AG08395 (cell line): ENCODE measurements around the gene TSEN2.
"Not testable (repeated sequence)": the region's sequence is repeated elsewhere in the genome, so short reads cannot be mapped to it uniquely, and the experiment has no call there.

Source experiments
- DNase-seq: peaks from one replicate; pipeline ENCODE4 v3.0.0; 2012; ENCODE audit warnings: mixed read lengths, low spot score

Gene TSEN2

DNA sequence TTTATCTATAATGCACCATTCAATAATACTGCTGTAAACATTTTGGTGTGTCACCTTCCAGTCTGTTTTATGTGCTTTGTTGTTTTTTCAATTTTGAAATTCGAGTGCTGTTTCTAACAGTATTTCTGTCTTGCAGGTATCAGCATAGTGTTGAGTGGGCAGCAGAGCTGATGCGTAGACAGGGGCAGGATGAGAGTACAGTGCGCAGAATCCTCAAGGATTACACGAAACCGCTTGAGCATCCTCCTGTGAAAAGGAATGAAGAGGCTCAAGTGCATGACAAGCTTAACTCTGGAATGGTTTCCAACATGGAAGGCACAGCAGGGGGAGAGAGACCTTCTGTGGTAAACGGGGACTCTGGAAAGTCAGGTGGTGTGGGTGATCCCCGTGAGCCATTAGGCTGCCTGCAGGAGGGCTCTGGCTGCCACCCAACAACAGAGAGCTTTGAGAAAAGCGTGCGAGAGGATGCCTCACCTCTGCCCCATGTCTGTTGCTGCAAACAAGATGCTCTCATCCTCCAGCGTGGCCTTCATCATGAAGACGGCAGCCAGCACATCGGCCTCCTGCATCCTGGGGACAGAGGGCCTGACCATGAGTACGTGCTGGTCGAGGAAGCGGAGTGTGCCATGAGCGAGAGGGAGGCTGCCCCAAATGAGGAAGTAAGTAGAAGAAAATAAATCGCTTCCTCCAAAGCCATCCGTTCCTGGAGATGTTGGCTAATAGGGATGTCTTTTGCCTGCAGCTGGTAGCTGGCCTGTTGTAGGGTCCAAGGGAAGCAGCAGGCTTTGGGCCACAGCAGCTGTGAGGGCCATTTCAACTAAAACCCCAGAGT is 19.1 kb downstream of the TSEN2 start:
- DNase-seq, result no peak

DNA sequence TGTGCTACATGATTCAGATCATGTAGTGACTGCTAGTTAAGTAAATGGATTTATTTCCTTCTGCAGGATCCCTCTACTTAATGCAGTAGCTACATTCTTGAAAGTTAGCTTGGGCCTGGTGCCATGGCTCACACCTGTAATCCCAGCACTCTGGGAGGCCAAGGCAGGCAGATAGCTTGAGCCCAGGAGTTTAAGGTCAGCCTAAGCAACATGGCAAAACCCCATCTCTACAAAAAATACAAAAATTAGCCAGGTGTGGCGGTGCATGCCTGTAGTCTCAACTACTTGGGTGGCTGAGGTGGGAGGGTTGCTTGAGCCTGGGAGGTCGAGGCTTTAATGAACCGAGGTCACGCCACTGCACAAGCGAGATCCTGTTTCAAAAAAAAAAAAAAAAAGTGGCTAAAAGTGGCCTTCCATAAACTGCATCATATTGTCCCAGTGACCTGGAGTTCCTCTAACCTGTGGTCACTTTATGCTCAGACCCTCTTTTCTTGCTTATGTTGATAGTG is 22.0 kb downstream of the TSEN2 start:
- no peak for DNase-seq

DNA sequence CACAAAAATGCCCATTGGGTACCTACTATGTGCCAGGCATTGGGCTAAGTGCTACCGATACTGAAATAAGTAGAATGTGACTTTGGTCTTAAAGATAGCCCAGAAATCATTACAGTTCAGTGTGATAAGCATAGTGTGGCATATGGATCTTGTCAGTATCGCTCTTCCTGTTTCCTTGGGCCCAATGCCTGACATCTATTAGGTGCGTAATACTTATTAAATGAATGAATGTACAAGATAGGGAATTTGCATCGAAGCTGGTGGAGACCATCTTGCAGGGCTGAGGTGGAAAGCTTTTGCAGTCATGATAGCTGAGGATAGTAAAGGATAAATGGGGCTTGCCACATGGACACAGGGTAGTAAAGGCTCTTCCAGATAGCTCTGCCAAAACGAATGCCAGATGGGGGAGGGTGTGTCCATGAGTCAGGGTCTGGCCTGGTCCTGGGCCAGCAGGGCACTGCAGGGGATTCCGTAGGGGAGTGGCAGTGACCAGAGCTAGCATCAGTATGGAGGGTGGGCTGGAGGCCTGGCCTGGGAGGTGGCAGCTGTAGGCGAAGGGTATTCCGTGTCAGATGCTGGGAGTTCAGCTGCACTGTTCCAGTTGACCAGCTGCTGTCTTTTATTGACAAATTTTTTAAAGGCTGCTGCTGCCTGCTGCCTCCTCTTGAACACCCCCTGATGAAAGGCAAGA is 23.5 kb downstream of the TSEN2 start:
- peak; percentile 50 for DNase-seq

DNA sequence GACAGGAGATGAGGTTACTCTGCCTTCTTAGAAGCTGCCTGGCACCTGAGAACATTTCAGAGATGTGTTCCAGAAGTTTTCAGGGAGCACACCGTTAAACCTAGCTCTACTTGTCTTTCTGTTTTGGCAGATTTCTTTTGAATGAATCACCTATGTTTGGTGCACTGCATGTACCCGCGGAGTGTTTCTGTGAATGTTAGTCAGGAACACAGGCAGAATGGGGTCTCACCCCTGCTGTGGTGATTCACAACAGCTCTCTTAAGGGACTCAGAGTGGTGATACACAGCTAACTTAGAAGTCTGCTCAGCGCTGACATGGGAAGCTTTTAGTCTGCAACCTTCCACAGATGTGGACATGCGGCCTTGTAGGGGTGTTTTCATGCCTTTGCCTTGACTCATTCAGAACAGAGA is 24.0 kb downstream of the TSEN2 start:
- peak; percentile 93 for DNase-seq

DNA sequence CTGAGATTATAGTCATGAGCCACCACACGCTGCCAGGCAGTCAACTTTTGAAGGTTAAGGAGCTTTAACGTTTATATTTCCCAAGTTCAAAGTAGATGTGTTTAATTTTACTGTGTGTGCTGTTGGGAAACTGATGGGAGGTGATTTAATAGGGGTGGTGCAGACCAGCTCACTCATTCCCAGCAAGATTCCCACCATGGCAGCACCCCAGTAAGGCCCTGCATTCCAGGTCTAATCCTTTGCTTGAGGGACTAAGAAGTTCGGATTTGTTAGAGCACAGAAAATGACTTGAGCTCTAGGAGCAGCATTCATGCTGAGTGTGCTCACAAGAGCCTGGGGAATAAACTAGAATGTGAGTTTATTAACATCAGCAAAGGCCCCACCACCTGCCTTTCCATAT is 25.2 kb downstream of the TSEN2 start:
- DNase-seq, result no peak

DNA sequence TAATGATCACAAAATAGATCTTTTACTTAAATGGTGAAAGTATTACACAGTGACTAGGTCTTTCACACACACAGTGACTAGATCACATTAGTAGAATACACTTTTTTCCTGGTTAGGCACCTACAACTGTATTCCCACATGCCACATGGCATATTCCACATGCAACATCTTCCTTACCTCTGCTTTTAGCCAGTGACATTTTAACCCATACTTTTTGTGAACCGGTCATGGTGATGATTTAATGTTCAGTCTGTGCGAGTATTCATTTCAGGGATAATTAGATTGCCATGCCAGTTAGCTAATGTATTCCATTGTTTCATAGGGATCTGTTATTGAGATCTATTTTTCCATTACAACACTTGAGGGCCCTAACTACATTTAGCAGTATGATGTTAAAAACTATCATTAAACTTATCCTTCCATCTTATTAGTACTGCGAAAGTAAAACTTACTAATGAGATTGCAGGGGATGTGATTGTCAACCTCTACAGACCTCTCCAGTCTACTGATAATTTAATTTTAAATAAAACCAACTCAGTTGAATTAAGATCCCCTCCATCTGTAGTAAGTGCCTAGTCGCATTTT is 28.3 kb downstream of the TSEN2 start:
- DNase-seq, result no peak

DNA sequence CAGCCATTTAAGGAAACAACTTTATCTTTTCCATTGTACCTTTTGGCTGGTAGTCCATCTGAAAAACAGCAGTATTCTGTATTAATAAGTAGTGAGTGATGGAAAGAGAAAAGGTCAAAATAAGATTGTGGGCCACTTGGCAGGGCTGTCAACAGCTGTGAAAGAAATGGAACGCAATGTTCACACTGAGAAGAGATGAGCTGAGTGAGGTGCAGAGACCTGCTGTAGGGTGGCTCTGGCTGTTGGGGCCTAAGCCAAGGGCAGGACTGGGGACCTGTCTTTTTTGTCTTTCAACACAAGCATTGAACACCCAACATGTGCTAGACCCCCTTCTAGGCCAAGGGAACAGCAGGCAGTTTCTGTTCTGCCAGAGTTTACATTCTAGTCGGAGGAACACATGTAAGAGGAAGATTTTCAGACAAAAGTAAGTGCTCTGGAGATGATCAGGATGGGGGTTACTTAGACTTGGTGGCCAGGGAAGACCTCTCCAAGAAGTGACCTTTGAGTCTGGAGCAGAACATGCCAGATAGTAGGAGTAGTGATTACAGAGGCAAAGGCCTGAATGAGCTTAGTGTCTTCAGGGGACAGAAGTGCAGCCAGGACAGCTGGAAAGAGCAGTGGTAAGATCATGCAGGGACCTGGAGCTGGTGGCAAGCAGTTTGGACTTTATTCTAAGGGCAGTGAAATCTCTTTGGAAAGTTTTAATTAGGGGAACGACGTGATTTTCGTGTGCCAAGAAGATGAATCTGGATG is 29.6 kb downstream of the TSEN2 start:
- no peak for DNase-seq

DNA sequence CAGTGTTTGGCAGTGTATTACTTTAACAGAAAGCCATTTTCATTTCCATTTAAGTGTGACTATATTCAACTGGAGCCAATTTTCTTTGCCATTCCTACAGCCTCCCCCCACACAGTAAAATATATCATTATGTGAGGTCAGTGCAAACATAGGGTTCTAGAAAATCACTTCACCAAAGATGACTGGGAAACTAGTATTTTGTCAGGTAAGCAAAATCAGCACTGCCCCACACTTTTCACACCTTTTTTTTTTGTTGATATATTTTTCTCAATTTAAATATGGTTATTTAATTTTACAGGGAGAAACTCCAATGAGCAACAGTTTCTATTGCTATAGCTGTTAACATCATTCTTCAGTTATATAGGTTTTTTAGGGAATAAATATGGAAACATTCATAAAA is 31.4 kb downstream of the TSEN2 start:
- no peak for DNase-seq

DNA sequence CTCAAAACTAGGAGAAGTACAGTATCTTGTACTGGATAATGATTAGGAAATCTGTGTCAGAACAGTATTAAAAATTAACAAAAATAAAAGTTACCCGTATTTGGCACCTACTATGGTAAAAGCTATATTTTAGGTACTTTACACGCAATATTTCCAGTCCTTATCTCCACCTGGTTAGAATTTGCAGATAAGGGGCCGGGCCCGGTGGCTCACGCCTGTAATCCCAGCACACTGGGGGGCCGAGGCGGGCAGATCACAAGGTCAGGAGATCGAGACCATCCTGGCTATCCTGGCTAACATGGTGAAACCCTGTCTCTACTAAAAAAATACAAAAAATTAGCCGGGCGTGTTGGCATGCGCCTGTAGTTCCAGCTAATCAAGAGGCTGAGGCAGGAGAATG is 32.6 kb downstream of the TSEN2 start:
- DNase-seq, result no peak

DNA sequence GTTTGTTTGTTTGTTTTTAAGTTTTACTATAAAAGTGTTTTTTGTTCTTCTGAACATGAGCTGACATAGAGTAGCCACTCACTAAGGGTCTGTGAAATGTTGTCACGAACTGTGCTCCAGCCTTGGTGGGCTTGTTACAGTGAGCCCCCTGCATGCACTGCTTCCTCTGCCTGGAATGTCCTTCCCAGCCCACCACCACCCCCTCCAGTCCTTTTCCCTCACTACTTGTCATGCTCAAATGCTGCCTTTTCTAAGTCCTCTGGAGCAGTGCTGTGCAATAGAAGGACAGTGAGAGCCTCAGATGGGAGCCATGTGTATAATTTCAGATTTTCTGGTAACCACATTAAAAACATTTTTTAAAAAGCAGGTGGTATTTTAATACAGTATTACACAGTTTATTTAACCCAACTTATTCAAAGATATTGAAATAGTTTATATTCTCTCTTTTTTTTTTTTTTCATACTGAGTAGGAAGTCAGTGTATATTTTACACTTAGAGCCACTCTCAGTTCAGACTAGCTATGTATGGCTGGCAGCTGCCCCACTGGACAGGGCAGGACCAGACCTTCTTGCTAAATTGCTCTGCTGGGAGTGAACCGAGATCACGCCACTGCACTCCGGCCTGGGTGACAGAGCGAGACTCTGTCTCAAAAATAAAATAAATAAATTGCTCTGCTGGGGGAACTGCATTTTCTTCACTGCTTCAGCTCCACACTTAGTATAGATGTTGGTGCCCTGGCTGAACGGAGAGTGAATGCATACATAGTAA is 34.2 kb downstream of the TSEN2 start:
- DNase-seq, result no peak

DNA sequence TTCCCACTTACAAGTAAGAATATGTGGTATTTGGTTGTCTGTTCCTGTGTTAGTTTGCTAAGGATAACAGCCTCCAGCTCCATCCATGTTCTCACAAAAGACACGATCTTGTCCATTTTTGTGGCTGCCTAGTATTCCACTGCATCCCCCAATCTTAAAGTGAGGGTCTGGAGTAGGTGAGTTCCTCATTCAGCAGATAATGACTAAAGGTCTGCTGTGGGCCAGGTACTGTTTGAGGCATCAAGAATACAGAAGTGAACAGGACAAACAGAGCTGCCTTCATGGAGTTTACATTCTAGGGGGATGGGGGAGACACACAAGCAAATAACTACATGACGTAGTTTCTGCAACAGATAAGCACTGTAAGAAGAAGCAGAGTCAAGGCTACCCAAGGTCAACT is 36.7 kb downstream of the TSEN2 start:
- no peak for DNase-seq

DNA sequence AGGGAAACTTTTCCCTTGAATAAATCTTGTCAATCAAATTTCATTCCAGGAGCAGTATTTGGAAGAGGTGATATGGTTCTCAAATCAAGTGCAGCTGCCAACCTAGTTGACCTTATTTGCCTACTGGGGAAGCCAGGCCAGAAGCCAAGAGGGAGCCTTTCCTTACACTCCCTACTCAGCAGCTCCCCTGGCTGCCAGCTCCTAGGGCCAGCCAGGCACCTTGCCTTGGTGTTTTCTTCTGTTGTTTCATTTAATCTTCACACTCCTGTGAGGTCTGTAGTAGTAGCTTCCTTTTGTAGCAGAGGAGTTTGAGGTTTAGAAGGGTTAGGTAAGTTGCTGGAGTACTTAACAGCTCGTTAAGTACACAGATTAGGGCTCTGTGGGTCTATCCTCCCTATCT is 38.4 kb downstream of the TSEN2 start:
- no peak for DNase-seq

DNA sequence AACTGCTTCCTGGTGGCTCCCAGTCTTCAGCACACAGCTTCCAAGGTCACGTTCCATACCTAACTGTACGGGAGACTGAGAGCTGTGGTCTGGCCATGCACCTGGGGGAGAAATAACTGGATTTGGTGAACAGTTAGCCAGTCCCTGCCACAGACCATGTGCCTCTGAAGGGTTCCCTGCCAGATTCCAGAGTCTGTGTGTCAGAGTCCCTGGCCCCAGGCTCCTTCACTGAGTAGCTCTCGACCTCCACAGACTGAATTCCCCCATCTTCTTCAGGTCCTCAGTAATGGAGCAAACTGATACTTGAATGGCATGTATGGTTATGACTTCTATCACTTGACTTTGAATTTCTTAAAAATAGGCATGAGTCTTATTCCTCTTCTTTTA is 43.5 kb downstream of the TSEN2 start:
- DNase-seq, result no peak

DNA sequence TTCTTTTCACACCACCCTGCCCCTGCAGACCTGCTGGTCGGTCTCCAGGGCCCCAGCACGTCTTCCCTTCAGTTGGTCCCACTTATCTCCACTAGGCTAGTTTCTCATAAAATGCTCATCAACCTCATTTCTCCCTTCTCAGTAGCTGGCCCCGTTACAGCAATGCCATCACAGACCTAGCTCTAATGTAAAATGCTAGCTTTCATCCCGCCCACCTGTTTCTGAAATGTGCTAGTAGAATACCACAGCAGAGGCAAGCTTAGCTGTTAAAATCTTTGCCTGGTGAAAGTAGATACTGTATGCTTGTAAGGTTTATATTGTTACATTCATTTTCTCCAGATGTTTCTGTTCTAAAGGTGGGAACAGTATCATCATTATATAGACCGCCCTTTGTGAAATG is 47.9 kb downstream of the TSEN2 start:
- DNase-seq, result no peak

DNA sequence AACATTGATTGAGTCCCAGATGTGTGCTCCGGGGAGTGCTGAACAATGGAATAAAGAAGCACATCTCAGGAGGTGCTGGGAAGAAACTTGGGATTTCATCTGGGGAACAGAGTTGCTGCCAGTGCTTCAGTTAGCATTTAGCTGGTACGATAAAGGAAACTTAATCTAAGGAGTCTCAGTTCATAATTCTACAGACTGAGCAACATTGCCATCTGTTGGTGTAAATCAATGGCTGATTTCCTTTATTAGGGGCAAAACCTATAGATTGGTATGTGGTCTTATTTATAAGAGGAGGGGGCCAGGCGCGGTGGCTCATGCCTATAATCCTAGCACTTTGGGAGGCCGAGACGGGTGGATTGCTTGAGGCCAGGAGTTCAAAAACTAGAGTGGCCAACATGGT is 52.1 kb downstream of the TSEN2 start:
- peak; percentile 21 for DNase-seq

DNA sequence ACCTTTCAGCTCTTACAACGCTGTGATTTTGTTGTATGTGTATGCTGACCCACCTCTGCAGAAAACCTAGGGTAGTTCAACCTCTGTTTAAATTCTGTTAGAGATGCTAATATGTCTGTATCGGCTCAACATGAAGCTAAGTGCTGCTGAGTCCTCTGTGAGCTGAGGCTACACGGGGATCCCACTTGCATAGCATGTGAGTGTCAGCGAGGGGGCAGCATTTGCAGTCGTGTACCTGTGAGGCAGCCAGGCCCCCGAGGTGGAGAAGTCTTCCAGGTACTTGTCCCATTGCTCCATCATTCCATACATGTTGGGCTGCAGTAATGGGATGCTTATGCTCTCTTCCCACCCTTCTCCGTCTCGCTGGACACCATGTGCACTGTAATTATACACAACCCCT is 57.3 kb downstream of the TSEN2 start:
- DNase-seq, result no peak

DNA sequence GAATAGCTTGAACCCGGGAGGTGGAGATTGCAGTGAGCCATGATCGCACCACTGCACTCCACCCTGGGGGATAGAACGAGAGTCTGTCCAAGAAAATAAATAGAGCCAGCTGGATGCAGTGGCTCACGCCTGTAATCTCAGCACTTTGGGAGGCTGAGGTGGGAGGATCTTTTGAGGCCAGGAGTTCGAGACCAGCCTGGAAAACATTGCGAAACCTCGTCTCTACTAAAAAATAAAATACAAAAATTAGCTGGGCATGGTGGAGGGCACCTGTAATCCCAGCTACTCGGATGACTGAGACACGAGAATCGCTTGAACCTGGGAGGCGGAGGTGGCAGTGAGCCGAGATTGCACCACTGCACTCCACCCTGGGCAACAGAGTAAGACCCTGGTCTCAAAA is 59.2 kb downstream of the TSEN2 start:
- not testable (repeated sequence) for DNase-seq

DNA sequence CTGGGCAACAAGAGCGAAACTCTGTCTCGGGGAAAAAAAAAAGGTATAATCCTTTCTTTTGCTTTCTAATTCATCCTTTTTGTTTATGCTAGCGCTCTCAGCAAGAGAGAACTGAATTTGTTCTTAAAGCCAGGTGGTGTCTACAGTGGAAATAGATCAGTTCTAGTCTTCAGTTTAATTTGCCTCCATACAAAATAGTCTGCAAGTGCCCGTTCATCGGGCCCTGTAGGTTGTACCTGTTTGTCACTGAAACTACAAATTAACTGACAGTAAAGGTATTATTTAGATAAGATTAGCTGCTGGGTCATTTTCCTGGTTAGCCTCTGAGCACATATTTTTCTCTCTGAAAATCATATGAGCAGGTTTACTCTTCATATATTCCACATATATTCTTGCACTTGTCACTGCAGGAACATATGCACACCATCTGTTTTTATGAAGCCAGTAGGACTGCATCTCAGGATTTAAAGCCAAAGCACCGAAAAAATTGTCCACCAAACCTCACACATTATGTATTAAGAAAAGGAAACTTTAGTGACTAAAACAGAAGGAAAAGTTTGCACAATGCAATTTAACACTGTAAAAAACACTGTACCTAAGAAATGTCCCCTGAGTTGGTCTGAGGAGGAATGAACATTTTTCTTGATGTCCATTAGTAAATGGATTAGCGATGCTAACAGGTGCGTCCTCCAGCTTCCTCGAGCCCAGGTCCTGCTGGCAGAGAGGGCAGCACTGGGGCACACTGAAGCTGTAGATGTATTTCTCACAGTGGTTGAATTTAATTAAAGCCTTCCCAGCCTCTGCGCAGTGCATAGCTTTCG is 60.6 kb downstream of the TSEN2 start:
- DNase-seq, result no peak

DNA sequence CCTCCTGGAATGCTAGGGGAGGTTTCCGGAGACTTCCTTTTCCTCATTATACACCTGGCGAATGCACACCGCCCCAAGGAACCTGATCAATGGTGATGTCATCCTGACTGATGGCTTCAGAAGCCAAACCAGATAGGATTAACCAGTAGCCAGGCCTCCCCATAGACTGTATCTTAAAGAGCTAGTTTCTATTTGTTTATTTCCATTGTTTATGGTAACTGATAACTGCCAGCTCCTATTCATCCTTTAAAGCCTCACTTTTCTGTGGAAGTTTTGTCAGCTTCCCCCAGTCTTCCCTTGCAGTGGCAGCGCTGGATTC is 61.2 kb downstream of the TSEN2 start, which contains the start of gene MKRN2OS:
Gene MKRN2OS, minus strand, starts transcription at position 27 of the 319 bp plus-strand sequence. CDS start 35 bp downstream, outside the sequence.
- no peak for DNase-seq

DNA sequence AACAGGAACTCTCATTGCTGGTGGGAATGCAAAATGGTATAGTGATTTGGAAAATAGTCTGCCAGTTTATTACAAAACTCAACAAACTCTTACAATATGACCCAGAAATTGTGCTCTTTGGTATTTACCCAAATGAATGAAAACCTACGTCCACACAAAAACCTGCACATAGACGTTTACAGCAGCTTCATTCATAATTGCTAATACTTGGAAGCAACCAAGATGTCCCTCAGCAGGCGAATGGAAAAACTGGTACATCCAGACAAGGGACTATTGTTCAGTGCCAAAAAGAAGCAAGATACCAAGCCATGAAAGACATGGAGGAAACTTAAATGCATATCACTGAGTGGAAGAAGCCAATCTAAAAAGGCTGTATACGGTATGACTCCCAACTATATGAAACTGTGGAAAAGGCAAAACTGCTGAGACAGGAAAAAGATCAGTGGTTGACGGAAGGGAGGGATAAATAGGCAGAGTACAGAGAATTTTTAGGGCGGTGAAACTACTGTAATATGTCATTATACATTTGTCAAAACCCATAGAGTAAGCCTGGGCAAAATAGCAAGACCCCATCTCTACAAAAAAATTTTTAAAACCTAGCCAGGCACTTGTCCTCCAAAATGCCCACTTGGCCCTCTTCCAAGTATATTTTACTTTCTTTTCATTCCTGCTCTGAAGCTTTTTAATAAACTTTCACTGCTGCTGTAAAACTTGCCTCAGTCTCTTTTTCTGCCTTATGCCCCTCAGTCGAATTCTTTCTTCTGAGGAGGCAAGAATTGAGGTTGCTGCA is 65.9 kb downstream of the TSEN2 start:
- no peak for DNase-seq
